Neural cell (in vitro differentiated cells): ENCODE data around the gene C1orf35. TPM values are rescaled to one million over a fixed set of nuclear protein-coding genes. Genes with fewer than 3 reads are reported as not detected.

Experiments used
- H2AFZ ChIP-seq: fragments of 200-600, 300-800 bp; sonication (generic), shearing (Covaris generic); 2 replicates; pipeline ENCODE4 v1.6.0; 2014; ENCODE audit warnings: low read depth, mild to moderate bottlenecking, antibody characterized with exemption, low read length, moderate library complexity
- H3F3A ChIP-seq: fragments of 200-600 bp; shearing (Covaris generic); 2 replicates; pipeline ENCODE4 v1.6.1; 2016; ENCODE audit warnings: mild to moderate bottlenecking, moderate library complexity, mixed read lengths, antibody characterized with exemption, low read length; ENCODE audit not compliant: insufficient read depth, poor library complexity, severe bottlenecking
- H3K27ac ChIP-seq: fragments of 200-600, 300-800 bp; sonication (generic), shearing (Covaris generic); 2 replicates; pipeline ENCODE4 v1.5.1; 2014; ENCODE audit warnings: mild to moderate bottlenecking, low read length, moderate library complexity
- H3K27me3 ChIP-seq: fragments of 300-800, 200-600 bp; sonication (generic), shearing (Covaris generic); 2 replicates; pipeline ENCODE4 v1.6.0; 2014; ENCODE audit warnings: mild to moderate bottlenecking, low read depth, low read length, moderate library complexity; ENCODE audit not compliant: insufficient read depth
- H3K36me3 ChIP-seq: fragments of 300-800, 200-600 bp; sonication (generic), shearing (Covaris generic); 2 replicates; pipeline ENCODE4 v1.5.1; 2014; ENCODE audit warnings: mild to moderate bottlenecking, antibody characterized with exemption, low read length, moderate library complexity; ENCODE audit not compliant: insufficient read depth
- H3K4me2 ChIP-seq: fragments of 300-800, 200-600 bp; sonication (generic), shearing (Covaris generic); 2 replicates; pipeline ENCODE4 v1.6.0; 2014; ENCODE audit warnings: mild to moderate bottlenecking, low read length
- H3K4me3 ChIP-seq: fragments of 300-800, 200-600 bp; sonication (generic), shearing (Covaris generic); 2 replicates; pipeline ENCODE4 v1.5.1; 2014; ENCODE audit warnings: mild to moderate bottlenecking, low read length, moderate library complexity
- H3K79me2 ChIP-seq: fragments of 200-600 bp; shearing (Covaris generic); replicated peaks from 2 replicates; pipeline ENCODE4 v1.6.0; 2014; ENCODE audit warnings: mild to moderate bottlenecking, low read length, moderate library complexity; ENCODE audit not compliant: insufficient read depth
- H3K9ac ChIP-seq: fragments of 300-800, 200-600 bp; sonication (generic), shearing (Covaris generic); 2 replicates; pipeline ENCODE4 v1.6.1; 2016; ENCODE audit warnings: mild to moderate bottlenecking, low read length, mixed read lengths
- H3K9me2 ChIP-seq: fragments of 200-600 bp; shearing (Covaris generic); 2 replicates; pipeline ENCODE4 v1.6.1; 2016; ENCODE audit warnings: mild to moderate bottlenecking, low read length, mixed read lengths; ENCODE audit not compliant: insufficient read depth
- H3K9me3 ChIP-seq: fragments of 200-600, 300-800 bp; sonication (generic), shearing (Covaris generic); 2 replicates; pipeline ENCODE4 v1.6.1; 2016; ENCODE audit warnings: mild to moderate bottlenecking, mixed run types, low read length, moderate library complexity, mixed read lengths
- H4K20me1 ChIP-seq: fragments of 200-600 bp; shearing (Covaris generic); 2 replicates; pipeline ENCODE4 v1.6.1; 2016; ENCODE audit warnings: mild to moderate bottlenecking, mixed run types; ENCODE audit not compliant: insufficient read depth
- CTCF ChIP-seq: fragments of 450-650 bp; IDR thresholded peaks from 2 replicates; pipeline ENCODE4 v1.5.1; 2014; ENCODE audit warnings: antibody characterized with exemption, mild to moderate bottlenecking, moderate library complexity; ENCODE audit not compliant: poor library complexity, severe bottlenecking
- EP300 ChIP-seq: fragments of 450-650 bp; conservative IDR thresholded peaks from 2 replicates; pipeline ENCODE4 v1.6.1; 2014; ENCODE audit warnings: antibody characterized with exemption, mild to moderate bottlenecking, moderate library complexity; ENCODE audit not compliant: poor library complexity, severe bottlenecking
- EZH2 ChIP-seq: fragments of 200-600, 300-800 bp; shearing (Covaris generic), sonication (generic); IDR thresholded peaks from 2 replicates; pipeline ENCODE4 v1.6.1; 2014; ENCODE audit warnings: antibody characterized with exemption, low read length, borderline replicate concordance, mild to moderate bottlenecking; ENCODE audit not compliant: insufficient read depth, poor library complexity, severe bottlenecking
- MXI1 ChIP-seq: fragments of 450-650 bp; conservative IDR thresholded peaks from 2 replicates; pipeline ENCODE4 v1.6.1; 2014; ENCODE audit warnings: antibody characterized with exemption, mild to moderate bottlenecking; ENCODE audit not compliant: poor library complexity, severe bottlenecking
- POLR2AphosphoS5 ChIP-seq: IDR thresholded peaks from 2 replicates; pipeline ENCODE4 v1.6.1; 2012
- RAD21 ChIP-seq: fragments of 450-650 bp; conservative IDR thresholded peaks from 2 replicates; pipeline ENCODE4 v1.6.1; 2014; ENCODE audit warnings: antibody characterized with exemption, mild to moderate bottlenecking, moderate library complexity
- REST ChIP-seq: IDR thresholded peaks from 2 replicates; pipeline ENCODE4 v1.6.1; 2012; ENCODE audit warnings: borderline replicate concordance
- SMC3 ChIP-seq: fragments of 450-650 bp; conservative IDR thresholded peaks from 2 replicates; pipeline ENCODE4 v1.6.1; 2014; ENCODE audit warnings: antibody characterized with exemption, mild to moderate bottlenecking, moderate library complexity; ENCODE audit not compliant: poor library complexity
- TAF1 ChIP-seq: IDR thresholded peaks from 2 replicates; pipeline ENCODE4 v1.6.1; 2012; ENCODE audit warnings: low read depth
- polyA plus RNA-seq: library from polyadenylated mRNA; depleted of rRNA; stranded (reverse); fragments of >200 nt; gene quantifications from 2 replicates; pipeline ENCODE4 v1.2.3, GENCODE V29; 2014

C1orf35 gene
- polyA plus RNA-seq, 1 donor from 2014 or later, result 32.8 TPM

- peaks cover 11% of the 10 kb centered on the region for H4K20me1 ChIP-seq
- H3F3A ChIP-seq, result no peaks in the 10 kb centered on the region
- H3K79me2 ChIP-seq, result peaks cover 98% of the 10 kb centered on the region
- H3K36me3 ChIP-seq, result no peaks in the 10 kb centered on the region
- no peaks in the 10 kb centered on the region for H3K9me2 ChIP-seq
- no peak overlapping the region for H3K4me2 ChIP-seq
- H3K4me3 ChIP-seq, result no peak overlapping the region
- H3K9me3 ChIP-seq, result no peaks in the 10 kb centered on the region
- TF ChIP-seq REST (no peak), SMC3 (no peak), EP300 (no peak), MXI1 (no peak), TAF1 (no peak), CTCF (no peak), EZH2 (no peak), POLR2AphosphoS5 (no peak), RAD21 (no peak)
- H3K27ac ChIP-seq, result no peak overlapping the region
- H2AFZ ChIP-seq, result no peak overlapping the region
- no peak overlapping the region for H3K9ac ChIP-seq
- no peaks in the 10 kb centered on the region for H3K27me3 ChIP-seq
Measured at GRCh38 chr1:228087771-228088251, 15.3 kb downstream of the C1orf35 start.

- Histone ChIP-seq H3K27ac (no peak overlapping the region), H3K4me3 (peak overlapping the region; percentile 99), H2AFZ (no peak overlapping the region), H3K9me3 (no peaks in the 10 kb centered on the region), H3K36me3 (no peaks in the 10 kb centered on the region), H3F3A (no peaks in the 10 kb centered on the region), H4K20me1 (peaks cover 11% of the 10 kb centered on the region), H3K27me3 (no peaks in the 10 kb centered on the region), H3K79me2 (peaks cover 74% of the 10 kb centered on the region), H3K9me2 (no peaks in the 10 kb centered on the region), H3K9ac (no peak overlapping the region), H3K4me2 (no peak overlapping the region)
- TF ChIP-seq POLR2AphosphoS5, result no peak
- no peak for TF ChIP-seq EP300
- no peak for TF ChIP-seq RAD21
- no peak for TF ChIP-seq EZH2
- no peak for TF ChIP-seq REST
- no peak for TF ChIP-seq TAF1
- TF ChIP-seq MXI1, result no peak
- TF ChIP-seq CTCF, result no peak
- TF ChIP-seq SMC3, result no peak
Measured at GRCh38 chr1:228085287-228085951, 17.7 kb downstream of the C1orf35 start.
